GM19395 (cell line): Measurements from ENCODE around the gene ZNF75A.

Experiments
- ATAC-seq: cut with Tn5 transposase; IDR thresholded peaks from one replicate; pipeline ENCODE4 v1.9.1; 2021; ENCODE audit warnings: mild to moderate bottlenecking, moderate library complexity; ENCODE audit not compliant: unreplicated experiment

ZNF75A gene

DNA sequence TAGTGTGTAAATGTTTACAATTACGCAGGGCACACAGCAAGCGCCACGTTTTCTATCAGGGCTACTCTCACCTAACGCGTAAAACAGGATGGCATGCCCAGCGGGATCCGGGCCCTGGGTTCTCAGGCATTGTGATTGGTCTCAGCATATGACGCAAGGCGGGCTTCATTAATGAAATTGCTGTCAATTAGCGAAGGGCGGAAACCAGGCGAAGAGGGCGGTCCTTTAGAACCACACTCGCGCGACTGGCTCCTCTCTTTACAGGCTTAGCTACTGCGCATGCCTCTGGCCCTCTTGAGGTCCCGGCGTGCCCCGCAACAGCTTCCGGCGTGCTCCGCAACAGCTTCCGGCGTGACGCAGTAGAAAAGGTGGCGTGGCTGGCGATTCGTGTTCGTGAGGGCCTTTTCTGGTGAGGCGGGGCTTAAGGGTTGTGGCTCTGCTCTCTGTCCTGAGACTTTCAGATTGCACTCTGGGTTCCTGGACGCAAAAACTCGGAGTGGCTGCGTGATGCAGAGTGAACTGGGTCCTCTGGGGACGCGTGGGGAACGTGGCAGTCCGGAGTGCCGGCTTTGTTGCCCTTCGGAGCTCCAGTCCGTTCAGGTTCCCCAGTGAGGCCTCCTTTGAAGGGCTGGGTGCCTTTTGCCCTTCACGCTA lies 59.6 kb downstream of the ZNF75A start:
- peak; percentile 83 for ATAC-seq
